NCI-H226 (cell line): Measurements from ENCODE around the gene RAB17.
A peak's percentile ranks its signal among the peaks of the same experiment; 100 is the strongest.

Source experiments
- DNase-seq: peaks from one replicate; pipeline ENCODE4 v3.0.0-alpha.2; 2015

Gene RAB17

DNA sequence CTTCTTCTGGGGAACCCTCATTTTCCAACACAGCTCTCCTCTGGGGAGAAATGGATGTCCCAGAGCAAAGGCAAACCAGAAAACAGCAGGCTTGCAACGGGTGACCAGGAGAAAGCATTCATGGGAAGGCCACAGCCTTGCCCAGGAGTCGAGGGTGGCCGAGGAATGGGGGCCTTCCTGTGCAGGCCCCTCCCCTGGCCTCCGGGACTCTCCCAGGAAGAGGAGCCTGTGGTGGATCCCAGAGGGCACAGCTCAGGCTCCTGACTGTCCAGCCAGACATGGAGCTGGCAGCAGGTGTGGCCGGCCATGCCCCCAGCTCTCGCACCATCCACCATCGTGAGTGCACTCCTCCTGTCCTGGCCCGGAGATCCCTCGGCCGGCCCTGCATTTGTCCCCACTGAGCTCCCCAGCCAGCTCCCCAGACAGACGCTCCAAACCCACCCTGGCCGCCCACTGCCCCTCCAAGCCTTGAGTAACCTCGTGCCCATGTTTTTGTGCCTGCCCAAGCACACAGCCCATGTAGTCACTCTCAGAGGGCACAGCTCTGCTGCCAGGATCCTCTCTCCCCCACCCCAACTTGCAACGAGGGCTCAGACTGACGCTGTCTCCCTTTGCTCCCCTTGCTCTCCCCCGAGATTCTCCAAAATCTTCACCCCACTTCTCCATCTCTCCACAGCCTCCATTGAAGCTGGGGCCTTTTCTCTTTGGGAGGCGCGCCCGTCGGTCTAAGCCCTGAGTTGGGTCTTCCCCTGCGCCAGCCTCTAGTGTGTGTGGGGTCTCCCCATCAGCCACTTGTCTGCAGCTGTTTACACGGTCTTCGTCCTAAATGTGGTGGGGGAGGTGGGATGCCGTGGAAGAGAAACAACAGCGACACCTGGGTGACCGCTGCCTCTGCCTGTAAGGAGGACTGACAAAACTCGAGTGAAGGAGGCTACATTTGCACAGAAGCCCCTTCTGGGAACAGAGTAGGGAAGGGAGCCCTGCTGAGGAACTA is 14.4 kb downstream of the RAB17 start:
- no peak for DNase-seq

DNA sequence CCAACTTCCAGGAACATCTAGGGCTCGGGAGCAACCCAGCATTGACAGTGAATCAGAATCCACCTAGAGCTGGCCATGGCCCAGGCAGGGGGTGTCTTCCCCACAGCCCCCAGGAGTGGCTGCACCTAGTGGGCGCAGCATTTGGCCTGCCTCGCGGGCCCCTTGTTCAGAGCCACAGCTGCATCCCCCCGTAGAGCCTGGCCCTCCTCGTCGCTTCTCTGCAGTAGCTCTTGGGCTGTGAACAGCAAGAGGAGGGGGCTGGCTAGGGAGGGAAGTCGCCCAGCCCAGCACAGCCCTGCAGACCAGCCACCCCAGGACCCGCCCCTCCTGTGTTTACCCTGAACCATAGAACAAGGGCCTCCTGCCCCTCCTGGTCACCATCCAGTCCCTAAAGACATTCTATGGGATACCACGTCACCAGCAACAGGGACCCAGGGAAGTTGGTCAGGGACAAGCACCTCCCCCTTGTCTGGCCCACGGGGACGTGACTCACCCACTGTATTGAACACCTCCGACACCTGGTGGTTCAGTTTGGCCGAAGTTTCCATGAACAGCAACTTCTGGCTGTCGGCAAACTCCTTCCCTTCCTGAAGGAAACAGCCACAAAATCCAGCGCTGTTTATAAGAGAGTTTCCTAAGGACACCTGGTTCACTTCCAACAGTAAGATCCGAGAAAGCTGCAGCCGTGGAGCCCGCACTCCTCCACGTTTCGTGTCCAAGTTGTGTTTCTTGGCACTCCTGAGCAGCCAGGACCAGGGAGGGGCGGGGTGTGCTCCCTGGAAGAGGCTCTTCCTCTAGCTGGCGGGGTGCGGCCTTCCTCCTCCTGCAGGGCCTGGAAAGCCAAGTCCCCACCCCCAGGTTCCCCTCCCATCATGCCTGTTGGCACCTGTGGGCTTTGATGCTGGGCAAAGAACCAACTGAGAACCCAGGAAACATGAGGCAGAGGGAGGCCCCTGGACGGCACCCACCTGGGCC is 15.4 kb downstream of the RAB17 start:
- DNase-seq: peak; percentile 31

GRCh38 chr2:237574467-237574866 is 16.1 kb downstream of the RAB17 start:
- no peak for DNase-seq

- DNase-seq: no peak
Observed at GRCh38 chr2:237573721-237574415, 16.7 kb downstream of the RAB17 start.

DNA sequence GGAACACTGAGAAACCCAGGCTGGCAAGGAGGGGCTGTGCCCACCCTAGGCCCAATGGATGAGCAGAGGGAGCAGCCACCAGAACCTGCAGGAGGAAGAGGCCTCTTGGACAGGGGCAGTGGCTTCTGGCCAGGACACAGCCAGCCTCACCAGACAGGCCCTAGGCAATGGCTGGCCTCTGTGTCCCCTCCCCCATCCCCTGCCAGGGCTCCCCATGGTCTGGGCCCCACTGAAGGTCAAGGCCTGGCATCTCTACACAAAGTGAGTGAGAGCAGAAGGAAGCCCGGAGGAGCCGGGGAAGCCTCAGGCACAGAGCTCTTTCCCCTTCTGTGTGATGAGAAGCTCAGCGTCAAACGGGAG is 17.8 kb downstream of the RAB17 start:
- DNase-seq: no peak

DNA sequence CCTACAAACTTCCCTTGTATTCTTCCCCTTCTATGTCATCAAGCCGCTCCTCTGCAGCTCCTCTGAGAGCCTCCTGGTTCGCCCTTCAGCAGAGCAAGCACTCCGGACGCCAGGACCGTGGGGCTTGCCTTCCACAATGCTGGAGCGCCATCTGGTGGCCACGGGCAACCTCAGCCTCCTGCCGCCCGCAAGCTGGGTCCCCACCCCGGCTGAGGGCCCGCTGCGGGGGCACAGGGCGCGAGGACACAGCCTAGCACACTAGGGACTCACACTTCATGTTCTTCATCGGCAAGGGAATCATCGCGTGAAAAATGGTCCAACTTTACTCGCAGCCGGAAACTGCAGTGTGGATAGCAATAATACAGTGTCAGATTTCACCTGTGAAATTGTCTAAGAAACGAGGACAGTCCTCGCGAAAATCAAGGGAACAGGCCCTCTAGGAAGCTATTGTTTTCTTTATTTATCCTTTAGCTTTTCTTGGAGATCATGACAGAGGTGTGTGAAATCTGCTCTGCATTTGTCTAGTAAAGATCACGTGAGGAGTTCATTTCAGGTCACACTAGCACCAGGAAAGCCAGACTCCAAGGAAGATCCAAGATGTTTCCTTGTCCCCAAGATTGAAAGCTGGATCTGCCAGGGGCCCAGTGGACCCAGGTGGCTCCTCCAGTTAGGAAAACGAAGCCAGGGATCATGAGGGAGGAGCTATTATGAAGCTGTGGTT is 18.4 kb downstream of the RAB17 start:
- DNase-seq: peak; percentile 75

- DNase-seq: no peak
Observed at GRCh38 chr2:237571551-237571950, 19.0 kb downstream of the RAB17 start.

DNA sequence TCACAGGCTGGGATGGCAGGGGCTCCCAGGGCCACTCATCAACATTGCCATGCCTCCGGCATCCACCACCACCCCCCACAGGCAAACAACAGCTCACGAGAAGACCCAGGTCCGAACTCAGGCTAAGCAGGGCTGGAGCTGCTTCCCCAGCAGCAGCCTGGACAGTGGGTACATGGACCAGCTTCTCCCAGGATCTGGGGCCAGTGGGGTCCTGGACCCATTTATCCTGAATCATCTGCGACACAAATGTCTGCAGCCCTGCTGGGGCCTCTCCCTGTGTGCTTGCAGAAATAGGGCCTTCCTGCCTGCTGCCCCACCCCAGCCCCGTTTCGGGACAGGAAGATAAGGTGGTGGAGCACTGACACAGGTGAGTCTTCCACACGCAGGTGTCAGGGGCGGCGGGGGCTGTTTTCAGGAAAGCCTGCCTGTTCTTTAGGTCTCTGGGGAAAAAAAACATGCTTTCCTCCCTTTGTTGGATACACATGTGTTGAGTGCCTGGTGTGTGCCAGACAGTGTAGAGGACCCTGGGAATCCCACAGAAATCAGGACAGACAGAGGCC is 19.7 kb downstream of the RAB17 start:
- no peak for DNase-seq

DNA sequence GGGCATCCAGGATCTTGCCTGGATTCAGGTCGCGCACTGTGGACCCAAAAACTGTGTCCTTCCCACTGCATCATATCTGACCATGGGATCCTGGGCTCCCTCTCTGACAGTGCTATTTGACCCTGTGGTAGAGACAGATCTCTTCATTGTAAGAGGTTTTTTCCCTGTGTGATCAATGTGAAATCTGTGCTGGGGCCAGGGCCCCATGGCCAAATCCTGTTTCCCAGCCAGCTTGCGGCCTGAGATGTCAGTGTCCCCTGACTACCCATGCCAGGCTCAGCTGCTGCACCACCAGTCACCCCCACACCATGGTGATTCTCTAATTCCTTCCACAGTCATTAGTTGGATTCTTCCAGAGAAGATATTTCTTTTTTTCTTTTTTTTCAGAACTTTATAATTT is 20.6 kb downstream of the RAB17 start:
- DNase-seq: no peak

DNA sequence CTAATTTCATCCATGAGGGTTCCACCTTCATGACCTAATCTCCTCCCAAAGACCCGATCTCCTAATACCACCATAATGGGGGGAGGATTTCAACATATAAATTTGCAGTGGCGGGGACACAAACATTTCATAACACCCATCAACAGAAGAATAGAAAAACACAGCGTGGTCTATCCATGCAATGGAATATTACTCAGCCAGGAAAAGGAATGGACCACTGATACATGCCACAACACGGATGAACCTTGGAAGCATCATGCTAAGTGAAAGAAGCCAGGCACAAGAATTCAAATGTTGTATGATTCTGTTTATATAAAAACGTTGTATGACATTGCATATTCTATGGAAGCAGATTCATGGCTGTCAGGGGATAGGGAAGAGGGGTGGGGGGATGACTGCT is 21.5 kb downstream of the RAB17 start:
- DNase-seq: no peak

DNA sequence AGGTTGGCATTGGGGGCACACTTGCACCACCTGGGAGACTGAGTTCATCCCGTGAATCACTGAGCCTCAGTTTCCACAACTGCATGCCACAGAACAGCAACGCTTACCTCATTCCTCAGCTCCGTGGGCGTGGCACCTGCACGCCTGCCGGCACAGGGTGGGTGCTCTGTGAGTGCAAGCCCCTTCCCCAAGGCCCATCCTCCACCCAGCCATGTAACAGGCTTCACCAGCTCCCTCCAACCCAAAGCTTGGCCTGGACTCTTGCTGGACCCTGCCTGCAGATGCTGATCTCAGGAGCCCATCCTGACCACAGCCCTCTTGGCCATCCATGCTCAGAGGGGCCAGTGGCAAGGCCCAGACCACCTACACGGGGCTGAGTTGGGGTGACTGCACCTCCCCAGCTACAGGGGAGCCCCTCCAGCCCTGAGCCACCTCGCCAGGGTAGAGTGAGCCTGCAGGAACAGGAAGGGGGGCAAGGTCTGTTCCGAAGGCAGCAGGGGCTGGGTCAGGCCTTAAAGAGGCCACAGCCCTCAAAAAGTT is 22.3 kb downstream of the RAB17 start:
- no peak for DNase-seq

DNA sequence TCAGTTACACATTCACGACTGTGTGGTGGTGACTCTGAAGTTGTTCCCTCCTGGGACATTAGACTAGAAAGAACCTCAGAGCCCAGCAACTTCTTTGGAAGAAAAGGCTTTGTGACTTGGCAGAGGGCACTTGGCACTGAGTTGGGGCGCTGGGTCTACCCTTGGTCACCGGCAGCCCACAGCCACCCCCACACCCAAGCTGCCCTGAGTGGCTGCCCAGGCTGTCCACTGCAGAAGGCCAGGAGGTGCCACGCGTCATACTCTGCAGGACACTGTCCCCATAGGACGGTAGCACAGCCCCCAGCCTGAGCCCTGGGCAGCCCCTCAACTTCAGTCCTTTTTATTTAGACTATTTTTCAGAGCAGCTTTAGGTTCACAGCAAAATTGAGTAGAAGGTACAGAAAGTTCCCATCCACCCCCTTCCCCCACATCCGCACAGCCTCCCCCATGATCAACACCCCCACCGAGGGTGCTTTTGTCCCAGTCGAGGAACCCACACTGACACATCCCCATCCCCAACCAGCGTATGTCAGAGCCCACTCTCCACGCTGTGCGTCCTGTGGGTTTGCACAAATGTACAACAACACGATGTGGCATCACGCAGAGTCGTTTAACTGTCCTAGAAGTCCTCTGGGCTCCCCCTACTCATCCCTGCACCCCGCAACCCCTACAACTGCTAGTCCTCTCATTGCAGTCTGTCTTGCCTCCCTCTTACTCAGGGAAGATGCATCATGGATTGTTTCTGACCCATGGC is 23.1 kb downstream of the RAB17 start:
- DNase-seq: no peak

- DNase-seq: no peak
Observed at GRCh38 chr2:237566401-237567235, 23.9 kb downstream of the RAB17 start, which contains the start of gene PRLH. Gene PRLH, plus strand, starts transcription at chr2:237566574. Its CDS starts 0 bp downstream, at chr2:237566574.

- no peak for DNase-seq
Observed at GRCh38 chr2:237565974-237566373, 24.6 kb downstream of the RAB17 start.

- DNase-seq: no peak
Observed at GRCh38 chr2:237564526-237565131, 25.9 kb downstream of the RAB17 start.

DNA sequence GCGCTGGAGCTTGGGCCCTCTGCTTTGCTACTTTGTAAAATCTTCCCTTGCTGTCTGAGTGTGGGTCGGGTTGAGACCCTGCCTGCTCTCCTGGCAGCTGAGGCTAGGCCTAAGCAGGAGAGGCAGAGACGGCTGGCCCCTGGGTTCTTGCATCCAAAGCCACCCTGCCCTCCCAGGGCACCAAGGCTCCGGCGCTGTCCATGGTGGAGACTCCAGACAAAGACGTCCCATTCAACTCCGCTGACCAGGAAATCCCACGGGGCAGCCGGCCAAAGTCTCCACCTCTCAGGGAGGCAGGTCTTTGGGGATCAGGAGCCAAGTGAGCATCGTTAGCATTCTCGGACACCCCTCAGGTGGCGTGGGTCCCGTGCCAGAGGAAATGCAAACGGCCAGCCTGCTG is 26.7 kb downstream of the RAB17 start:
- no peak for DNase-seq

DNA sequence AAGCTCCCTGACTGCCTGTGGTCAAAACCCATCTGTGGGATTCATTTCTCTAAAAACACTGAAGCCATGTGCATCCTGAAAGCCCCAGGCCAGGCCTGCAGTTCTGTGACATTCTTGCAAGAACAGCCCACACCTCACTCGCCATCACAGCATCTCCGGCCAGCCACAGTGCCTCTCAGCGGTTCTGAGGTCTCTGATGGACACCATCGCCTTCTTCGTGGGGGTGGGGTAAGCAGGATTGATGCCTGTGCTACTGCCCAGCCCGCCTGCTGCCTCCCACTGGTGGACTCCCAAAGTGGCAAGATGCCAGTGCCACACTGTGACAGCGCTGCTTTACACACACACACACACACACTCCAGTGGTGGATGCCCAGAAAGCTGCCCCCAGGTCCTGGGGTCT is 29.3 kb downstream of the RAB17 start:
- no peak for DNase-seq

- no peak for DNase-seq
Observed at GRCh38 chr2:237558961-237559641, 31.4 kb downstream of the RAB17 start.

DNA sequence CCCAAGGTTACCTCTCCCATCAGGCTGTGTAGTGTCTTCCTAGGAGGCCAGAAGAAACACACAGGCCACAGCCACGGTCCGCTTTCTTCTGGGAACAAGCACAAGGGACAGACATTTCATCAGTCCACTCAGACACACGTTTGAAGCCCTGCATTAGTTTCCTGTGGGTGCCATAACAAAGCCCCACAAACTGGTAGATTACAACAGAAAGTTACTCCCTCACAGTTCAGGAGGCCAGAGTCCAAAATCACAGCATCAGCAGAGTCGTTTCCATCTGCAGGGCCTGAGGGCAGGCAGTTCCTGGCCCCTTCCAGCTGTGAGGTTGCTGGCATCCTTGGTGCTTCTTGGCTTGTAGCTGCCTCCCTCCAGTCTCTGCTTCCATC is 32.9 kb downstream of the RAB17 start:
- DNase-seq: no peak
